Breast epithelium (tissue), 4 donors: ENCODE data around the gene CLN6. TPM values are rescaled to one million over a fixed set of nuclear protein-coding genes. Genes with fewer than 3 reads are reported as not detected.

Experiments used
- DNase-seq, 2 donors: peaks; one replicate each; pipeline ENCODE4 v3.0.0-alpha.2; 2019; ENCODE audit warnings: low spot score in 2 of 2
- H3K27ac ChIP-seq, 2 donors: fragments of 200-600 bp; sonication (generic) in 1 of 2; one replicate each; pipeline ENCODE4 v1.5.1; 2016 to 2019; ENCODE audit warnings: mild to moderate bottlenecking in 1 of 2
- H3K27me3 ChIP-seq, 2 donors: fragments of 200-600 bp; sonication (generic) in 1 of 2; one replicate each; pipeline versions ENCODE4 v1.5.1 to v1.6.0; 2017 to 2019; ENCODE audit warnings: control low read depth in 1 of 2, mild to moderate bottlenecking in 1 of 2
- H3K36me3 ChIP-seq: fragments of 200-600 bp; one replicate; pipeline ENCODE4 v1.5.1; 2019
- H3K4me1 ChIP-seq, 2 donors: fragments of 200-600 bp; sonication (generic); one replicate each; pipeline ENCODE4 v1.5.1; 2016 to 2019; ENCODE audit warnings: control low read depth in 1 of 2
- H3K4me3 ChIP-seq, 3 donors: fragments of 200-600 bp; sonication (generic); 1 replicate in 2 of 3; 2 replicates in 1 of 3; pipeline ENCODE4 v1.5.1; 2016 to 2019; ENCODE audit warnings: mild to moderate bottlenecking in 3 of 3, moderate library complexity in 2 of 3
- H3K9me3 ChIP-seq, 2 donors: fragments of 200-600 bp; sonication (generic) in 1 of 2; one replicate each; pipeline ENCODE4 v1.5.1; 2016 to 2019; ENCODE audit warnings: control low read depth in 1 of 2
- POLR2A ChIP-seq: fragments of 450-650 bp; IDR thresholded peaks from one replicate; pipeline ENCODE4 v1.6.1; 2016; ENCODE audit warnings: antibody characterized with exemption, mild to moderate bottlenecking, moderate library complexity
- POLR2AphosphoS5 ChIP-seq, 3 donors: sonication (generic); formaldehyde crosslinking; IDR thresholded peaks; one replicate each; pipeline ENCODE4 v1.6.1; 2017; ENCODE audit warnings: antibody characterized with exemption in 3 of 3
- intact Hi-C: fragments of 100-400 bp; cut with DNase I; formaldehyde crosslinking; loops from one replicate; pipeline ENCODE4 v1.15.1; 2023; ENCODE audit warnings: low total_unique reads
- total RNA-seq, 3 donors: library from RNA; depleted of rRNA; stranded (reverse); fragments of >200 nt; gene quantifications; one replicate each; pipeline ENCODE4 v1.1.0, GENCODE V29; 2016
- TF ChIP-seq, protein P1 (sequence below), 3 donors: fragments of 450-650 bp; IDR thresholded peaks; one replicate each; pipeline ENCODE4 v1.5.1; 2016 to 2017; ENCODE audit warnings: antibody characterized with exemption in 3 of 3, mild to moderate bottlenecking in 3 of 3, moderate library complexity in 3 of 3

The CLN6 gene
- total RNA-seq, 3 donors from 2014 or later: 16.5 to 23.1 (median 18.4) TPM

- no peak for DNase-seq
- no peaks in the 10 kb centered on the region for H3K4me1 ChIP-seq
- H3K4me3 ChIP-seq: no peak overlapping the region
- intact Hi-C loops: no loop called here
- TF ChIP-seq, protein P1, sequence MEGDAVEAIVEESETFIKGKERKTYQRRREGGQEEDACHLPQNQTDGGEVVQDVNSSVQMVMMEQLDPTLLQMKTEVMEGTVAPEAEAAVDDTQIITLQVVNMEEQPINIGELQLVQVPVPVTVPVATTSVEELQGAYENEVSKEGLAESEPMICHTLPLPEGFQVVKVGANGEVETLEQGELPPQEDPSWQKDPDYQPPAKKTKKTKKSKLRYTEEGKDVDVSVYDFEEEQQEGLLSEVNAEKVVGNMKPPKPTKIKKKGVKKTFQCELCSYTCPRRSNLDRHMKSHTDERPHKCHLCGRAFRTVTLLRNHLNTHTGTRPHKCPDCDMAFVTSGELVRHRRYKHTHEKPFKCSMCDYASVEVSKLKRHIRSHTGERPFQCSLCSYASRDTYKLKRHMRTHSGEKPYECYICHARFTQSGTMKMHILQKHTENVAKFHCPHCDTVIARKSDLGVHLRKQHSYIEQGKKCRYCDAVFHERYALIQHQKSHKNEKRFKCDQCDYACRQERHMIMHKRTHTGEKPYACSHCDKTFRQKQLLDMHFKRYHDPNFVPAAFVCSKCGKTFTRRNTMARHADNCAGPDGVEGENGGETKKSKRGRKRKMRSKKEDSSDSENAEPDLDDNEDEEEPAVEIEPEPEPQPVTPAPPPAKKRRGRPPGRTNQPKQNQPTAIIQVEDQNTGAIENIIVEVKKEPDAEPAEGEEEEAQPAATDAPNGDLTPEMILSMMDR (IDR thresholded peaks at IDR 0.05): no peak
- TF ChIP-seq POLR2A (no peak), POLR2AphosphoS5 (IDR thresholded peaks at IDR 0.05) (no peak)
- no peaks in the 10 kb centered on the region for H3K9me3 ChIP-seq
- H3K27ac ChIP-seq: no peak overlapping the region
- no peaks in the 10 kb centered on the region for H3K36me3 ChIP-seq
- H3K27me3 ChIP-seq: no peaks in the 10 kb centered on the region
These were observed 36.6 kb downstream of the CLN6 start for GRCh38 chr15:68192804-68193486.

GRCh38 chr15:68192117-68192516, 37.4 kb downstream of the CLN6 start:
- H3K36me3 ChIP-seq: no peaks in the 10 kb centered on the region
- no peaks in the 10 kb centered on the region for H3K9me3 ChIP-seq
- no peaks in the 10 kb centered on the region for H3K27me3 ChIP-seq
- TF ChIP-seq POLR2AphosphoS5 (IDR thresholded peaks at IDR 0.05): no peak
- TF ChIP-seq POLR2A: no peak
- TF ChIP-seq, protein P1 (IDR thresholded peaks at IDR 0.05): no peak
- intact Hi-C loops: no loop called here
- no peak overlapping the region for H3K4me3 ChIP-seq
- no peak overlapping the region for H3K27ac ChIP-seq
- H3K4me1 ChIP-seq: no peaks in the 10 kb centered on the region
- no peak for DNase-seq

DNA sequence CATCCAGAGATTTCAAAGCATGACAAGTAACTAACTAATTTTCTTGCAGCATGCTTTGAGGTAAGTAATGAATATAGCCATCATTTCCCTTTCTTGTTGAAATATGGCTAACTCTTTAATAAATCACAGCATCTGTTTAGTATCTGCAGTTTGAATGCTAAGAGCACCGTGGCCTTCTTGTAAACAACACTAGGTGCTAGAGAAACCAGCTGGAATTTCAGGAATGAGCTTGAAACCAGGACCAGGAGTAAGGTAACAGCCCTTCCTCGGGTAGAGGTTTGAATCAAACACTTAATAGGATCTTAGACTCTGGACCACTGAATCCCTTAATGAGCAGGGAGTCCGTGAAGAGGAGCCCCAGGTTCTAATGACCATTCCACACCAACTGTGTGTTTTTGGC, 38.0 kb downstream of the CLN6 start:
- Histone ChIP-seq H3K36me3 (no peaks in the 10 kb centered on the region), H3K4me3 (no peak overlapping the region), H3K4me1 (no peaks in the 10 kb centered on the region), H3K27ac (peak overlapping the region in 1 of 2 donors; percentile 21), H3K27me3 (no peaks in the 10 kb centered on the region), H3K9me3 (no peaks in the 10 kb centered on the region)
- TF ChIP-seq POLR2AphosphoS5 (IDR thresholded peaks at IDR 0.05) (no peak), POLR2A (no peak)
- TF ChIP-seq, protein P1 (IDR thresholded peaks at IDR 0.05): no peak
- intact Hi-C loops: no loop called here
- DNase-seq: no peak

DNA sequence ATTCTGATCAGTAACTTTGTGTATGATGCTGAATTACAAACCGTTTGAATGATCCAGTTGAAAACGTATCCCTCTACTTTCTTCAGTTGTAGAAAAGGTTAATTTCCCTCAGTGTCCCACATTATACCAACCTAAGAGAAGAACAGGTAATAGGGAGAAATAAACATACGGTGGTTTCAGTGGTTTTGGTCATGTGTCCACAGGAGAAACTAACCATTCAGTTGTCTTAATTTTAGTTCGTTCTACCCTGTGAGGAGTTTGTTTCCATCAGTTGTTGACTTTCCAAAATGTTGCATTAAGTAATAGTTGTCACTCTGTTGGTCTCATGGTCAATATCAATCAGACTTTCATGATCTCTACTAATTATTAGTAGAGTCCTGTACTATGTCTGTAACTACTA, 39.5 kb downstream of the CLN6 start:
- TF ChIP-seq, protein P1 (IDR thresholded peaks at IDR 0.05): no peak
- TF ChIP-seq POLR2AphosphoS5 (IDR thresholded peaks at IDR 0.05) (no peak), POLR2A (no peak)
- Histone ChIP-seq H3K36me3 (no peaks in the 10 kb centered on the region), H3K27ac (no peak overlapping the region)

DNA sequence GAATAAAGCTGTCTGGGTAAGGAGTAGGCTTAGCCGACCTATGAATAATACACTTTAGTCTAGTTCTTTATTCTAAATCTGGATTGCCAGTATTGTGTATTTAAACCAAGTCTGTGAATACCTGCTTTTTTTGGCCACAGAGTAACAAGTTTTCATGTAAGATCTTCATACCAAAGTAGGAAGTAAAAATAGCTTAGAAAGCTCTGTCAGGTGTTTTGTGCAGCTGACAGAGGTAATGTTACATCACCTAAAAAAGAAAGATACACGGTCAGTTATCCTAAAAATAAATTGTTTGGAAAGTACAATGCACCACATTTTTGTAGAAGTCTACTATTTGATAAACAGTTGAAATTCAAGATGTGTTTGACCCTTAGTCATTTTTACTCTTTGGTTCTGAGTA, 40.9 kb downstream of the CLN6 start:
- Histone ChIP-seq H3K4me1 (no peaks in the 10 kb centered on the region), H3K9me3 (no peaks in the 10 kb centered on the region)

More for the DNA sequence above, 39.5 kb downstream of the CLN6 start:
- Histone ChIP-seq H3K9me3 (no peaks in the 10 kb centered on the region), H3K4me1 (no peaks in the 10 kb centered on the region), H3K4me3 (no peak overlapping the region), H3K27me3 (no peaks in the 10 kb centered on the region)
- intact Hi-C loops: no loop called here
- DNase-seq: no peak

More for the DNA sequence above, 40.9 kb downstream of the CLN6 start:
- Histone ChIP-seq H3K4me3 (no peak overlapping the region), H3K27ac (peak overlapping the region; percentile 34 to 42), H3K27me3 (no peaks in the 10 kb centered on the region), H3K36me3 (no peaks in the 10 kb centered on the region)
- TF ChIP-seq, protein P1 (IDR thresholded peaks at IDR 0.05): no peak
- TF ChIP-seq POLR2A (no peak), POLR2AphosphoS5 (IDR thresholded peaks at IDR 0.05) (no peak)
- intact Hi-C loops: no loop called here
- DNase-seq: no peak
